Thoracic aorta (tissue), 2 donors: ENCODE results near the gene FAM117A. TPM values are rescaled to one million over a fixed set of nuclear protein-coding genes. Genes with fewer than 3 reads are reported as not detected.
A peak's percentile ranks its signal among the peaks of the same experiment; 100 is the strongest.

Source experiments
- ATAC-seq: fragments of 150-250 bp; one replicate; pipeline ENCODE4 v1.8.0; 2017; ENCODE audit warnings: low read depth; ENCODE audit not compliant: insufficient number of reproducible peaks, low FRiP score
- DNase-seq: peaks from one replicate; pipeline ENCODE4 v3.0.0-alpha.2; 2020; ENCODE audit warnings: low spot score
- H3K27ac ChIP-seq, 2 donors: fragments of 200-600 bp; sonication (generic); 1 replicate in 1 of 2; 2 replicates in 1 of 2; pipeline ENCODE4 v1.5.1; 2016; ENCODE audit warnings: mild to moderate bottlenecking in 2 of 2, moderate library complexity in 2 of 2
- H3K27me3 ChIP-seq: fragments of 200-600 bp; sonication (generic); replicated peaks from 2 replicates; pipeline ENCODE4 v1.6.0; 2016; ENCODE audit warnings: mild to moderate bottlenecking; ENCODE audit not compliant: insufficient read depth
- H3K36me3 ChIP-seq: fragments of 200-600 bp; sonication (generic); one replicate; pipeline ENCODE4 v1.5.1; 2016
- H3K4me1 ChIP-seq, 2 donors: fragments of 200-600 bp; sonication (generic); 1 replicate in 1 of 2; 2 replicates in 1 of 2; pipeline versions ENCODE4 v1.5.1 to v1.6.0; 2016; ENCODE audit warnings: low read depth in 2 of 2, mild to moderate bottlenecking in 1 of 2; ENCODE audit not compliant: control insufficient read depth in 1 of 2
- H3K4me3 ChIP-seq: fragments of 200-600 bp; sonication (generic); 2 replicates; pipeline ENCODE4 v1.5.1; 2016; ENCODE audit warnings: mild to moderate bottlenecking
- H3K9me3 ChIP-seq: fragments of 200-600 bp; sonication (generic); 2 replicates; pipeline ENCODE4 v1.5.1; 2016
- CTCF ChIP-seq: fragments of 200-600 bp; sonication (generic); IDR thresholded peaks from one replicate; pipeline ENCODE4 v1.5.1; 2019; ENCODE audit warnings: antibody characterized with exemption
- total RNA-seq, 2 donors: library from RNA; depleted of rRNA; stranded (reverse); fragments of >200 nt; gene quantifications; one replicate each; pipeline versions ENCODE4 v1.1.0 to v1.2.3, GENCODE V29; 2016

The FAM117A gene
- total RNA-seq, 2 donors from 2014 or later = 12.1 to 23.7 TPM

DNA sequence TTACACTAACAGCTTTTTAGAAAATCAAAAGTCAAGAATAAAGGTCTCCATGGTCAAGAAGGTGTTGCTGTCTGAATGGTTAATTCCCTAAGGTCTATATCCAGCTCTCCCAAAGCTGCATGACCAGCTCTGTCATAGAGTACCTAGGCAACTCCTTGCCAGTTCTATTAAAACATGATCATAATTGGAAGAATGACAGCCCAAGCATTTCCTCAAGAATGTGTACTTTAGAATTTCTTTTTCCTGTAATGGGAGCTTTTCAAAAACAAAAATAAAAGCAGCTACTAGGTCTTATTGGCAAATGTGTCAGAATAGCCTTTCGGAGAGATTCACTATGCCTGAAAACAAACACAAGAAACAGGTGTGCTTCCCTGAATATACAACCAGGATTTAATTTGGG is 93.9 kb downstream of the FAM117A start:
- DNase-seq (no peak), ATAC-seq (no peak)
- Histone ChIP-seq H3K36me3 (no peaks in the 10 kb centered on the region), H3K4me1 (peaks cover 38 to 51% of the 10 kb centered on the region in 2 donors), H3K27ac (peak overlapping the region in 1 of 2 donors; percentile 59), H3K27me3 (no peaks in the 10 kb centered on the region), H3K4me3 (peak overlapping the region; percentile 41), H3K9me3 (no peaks in the 10 kb centered on the region)
- TF ChIP-seq CTCF = no peak

- TF ChIP-seq CTCF = no peak
- Histone ChIP-seq H3K36me3 (no peaks in the 10 kb centered on the region), H3K4me3 (no peak overlapping the region), H3K27me3 (no peaks in the 10 kb centered on the region), H3K9me3 (no peaks in the 10 kb centered on the region), H3K4me1 (peaks cover 22 to 34% of the 10 kb centered on the region in 2 donors), H3K27ac (no peak overlapping the region)
- no peak for DNase-seq
- no peak for ATAC-seq
Observed at GRCh38 chr17:49667854-49668253, 96.1 kb downstream of the FAM117A start.

- Histone ChIP-seq H3K27ac (no peak overlapping the region), H3K4me1 (peaks cover 4 to 7% of the 10 kb centered on the region in 2 donors), H3K9me3 (no peaks in the 10 kb centered on the region), H3K27me3 (no peaks in the 10 kb centered on the region), H3K4me3 (no peak overlapping the region), H3K36me3 (no peaks in the 10 kb centered on the region)
- no peak for TF ChIP-seq CTCF
- DNase-seq (no peak), ATAC-seq (no peak)
Observed at GRCh38 chr17:49664706-49665211, 99.2 kb downstream of the FAM117A start.

Other genes with a start within 250 kb of the FAM117A start
- 100 to 1,000 TPM in 1 of 2 donors, 10 to 100 TPM in 1; 61.7 to 131 TPM for gene NXPH3, start 188.3 kb downstream of the FAM117A start, total RNA-seq
- 100 to 1,000 TPM in 1 of 2 donors, 10 to 100 TPM in 1; 97.7 to 123 TPM for gene SPOP, start 86.0 kb downstream of the FAM117A start, total RNA-seq
- gene SLC35B1, start 56.2 kb downstream of the FAM117A start, total RNA-seq = 10 to 100 TPM; 30.9 to 86.6 TPM
- gene KAT7, start 24.6 kb upstream of the FAM117A start, total RNA-seq = 10 to 100 TPM; 38.9 to 51.4 TPM
- not detected for gene TAC4, start 83.9 kb upstream of the FAM117A start, total RNA-seq
- gene DLX4, start 205.1 kb upstream of the FAM117A start, total RNA-seq = not detected
- under 1 TPM in 1 of 2 donors, not detected in 1; 0.54 TPM for gene DLX3, start 231.1 kb upstream of the FAM117A start, total RNA-seq